ENCODE results near the gene ADI1.

The ADI1 gene, protein sequence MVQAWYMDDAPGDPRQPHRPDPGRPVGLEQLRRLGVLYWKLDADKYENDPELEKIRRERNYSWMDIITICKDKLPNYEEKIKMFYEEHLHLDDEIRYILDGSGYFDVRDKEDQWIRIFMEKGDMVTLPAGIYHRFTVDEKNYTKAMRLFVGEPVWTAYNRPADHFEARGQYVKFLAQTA

DNA sequence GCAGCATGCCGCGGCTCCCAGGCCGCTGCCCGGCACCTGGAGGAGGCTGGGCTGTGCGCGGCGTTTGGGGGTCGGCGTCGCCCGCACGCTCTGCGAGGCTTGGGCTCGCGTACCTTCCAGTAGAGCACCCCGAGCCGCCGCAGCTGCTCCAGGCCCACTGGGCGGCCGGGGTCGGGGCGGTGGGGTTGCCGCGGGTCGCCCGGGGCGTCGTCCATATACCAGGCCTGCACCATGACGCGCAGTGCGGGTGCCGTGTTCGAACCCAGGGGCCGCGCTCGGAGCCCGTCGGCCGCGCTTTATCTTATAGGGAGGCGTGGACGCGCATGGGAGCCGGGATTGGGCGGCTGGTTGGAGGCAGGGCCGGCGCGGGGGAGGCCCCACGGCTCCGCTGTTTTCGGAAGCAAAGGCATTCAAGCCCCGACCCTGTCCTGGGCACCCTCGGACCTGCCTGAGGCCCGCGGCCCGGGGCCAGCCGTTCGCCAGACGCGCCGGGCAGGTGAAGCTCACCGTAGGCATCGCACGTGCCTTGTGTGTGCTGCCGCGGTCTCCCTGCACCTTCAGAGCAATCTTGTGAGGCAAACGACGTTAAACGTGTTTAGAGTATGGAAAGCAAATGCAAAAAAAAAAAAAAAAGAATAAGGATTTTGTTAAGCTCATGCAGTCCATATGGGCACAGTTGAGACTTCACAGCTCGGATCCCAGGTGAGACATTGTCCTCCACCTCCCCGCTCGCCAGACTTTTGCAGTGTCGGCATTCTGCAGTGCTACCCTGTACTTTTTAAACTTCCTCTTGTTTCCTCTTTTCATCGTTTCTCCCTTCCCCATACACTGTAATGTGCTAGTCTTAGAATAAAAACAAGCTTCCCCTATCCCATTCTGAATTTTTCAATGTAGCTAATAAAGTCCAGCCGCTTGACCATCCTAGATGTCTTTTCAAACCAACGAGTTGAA is at the start of gene ADI1:
Gene ADI1 (minus strand): TSS at position 277 of the 951 bp plus-strand sequence. CDS start 44 bp downstream, at position 233.
- no peak for FAIRE-seq

DNA sequence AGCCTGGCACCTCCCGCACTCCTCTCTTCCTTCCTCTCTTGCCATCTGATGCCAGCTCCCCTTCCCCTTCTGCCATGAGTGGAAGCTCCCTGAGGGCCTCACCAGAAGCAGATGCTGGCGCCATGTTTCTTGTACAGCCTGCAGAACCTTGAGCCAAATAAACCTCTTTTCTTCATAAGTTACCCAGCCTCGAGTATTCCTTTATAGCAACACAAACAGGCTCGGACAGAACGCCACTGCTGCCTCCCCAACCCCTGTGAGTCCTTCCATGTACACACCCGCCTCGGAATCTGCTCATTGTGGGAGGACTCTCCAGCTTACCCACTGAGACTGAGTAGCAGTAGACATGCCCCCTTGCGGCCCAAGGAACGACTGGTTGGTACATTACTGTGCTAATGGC is 47.5 kb upstream of the ADI1 start:
- DNase-seq (ENCODE audit: extremely low spot score, insufficient read length, low read depth): no peak

More for the DNA sequence above, at the start of gene ADI1:
- peak; percentile 62 for DNase-seq (ENCODE audit: extremely low spot score, insufficient read length, low read depth)

DNA sequence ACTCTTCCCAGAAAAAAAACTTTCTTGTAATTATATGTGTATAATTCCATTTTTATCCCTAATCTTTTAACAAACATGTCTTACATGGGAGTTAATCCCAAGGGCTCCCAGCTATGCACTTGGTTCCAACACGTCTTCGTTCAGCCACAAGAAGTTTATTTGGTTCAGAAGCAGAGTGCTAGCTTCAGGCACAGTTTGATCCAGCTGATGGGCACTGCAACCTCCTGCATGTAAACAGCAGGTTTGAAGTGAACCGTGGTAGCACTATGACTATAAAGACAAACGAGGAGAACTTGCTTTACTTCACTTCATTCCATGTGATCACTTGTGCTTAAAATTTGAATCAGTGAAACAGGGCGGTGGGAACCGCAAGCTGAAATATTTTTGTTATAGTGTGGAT is 45.8 kb upstream of the ADI1 start:
- no peak for DNase-seq (ENCODE audit: extremely low spot score, insufficient read length, low read depth)
- no peak for FAIRE-seq

More for the DNA sequence above, 47.5 kb upstream of the ADI1 start:
- no peak for FAIRE-seq

DNA sequence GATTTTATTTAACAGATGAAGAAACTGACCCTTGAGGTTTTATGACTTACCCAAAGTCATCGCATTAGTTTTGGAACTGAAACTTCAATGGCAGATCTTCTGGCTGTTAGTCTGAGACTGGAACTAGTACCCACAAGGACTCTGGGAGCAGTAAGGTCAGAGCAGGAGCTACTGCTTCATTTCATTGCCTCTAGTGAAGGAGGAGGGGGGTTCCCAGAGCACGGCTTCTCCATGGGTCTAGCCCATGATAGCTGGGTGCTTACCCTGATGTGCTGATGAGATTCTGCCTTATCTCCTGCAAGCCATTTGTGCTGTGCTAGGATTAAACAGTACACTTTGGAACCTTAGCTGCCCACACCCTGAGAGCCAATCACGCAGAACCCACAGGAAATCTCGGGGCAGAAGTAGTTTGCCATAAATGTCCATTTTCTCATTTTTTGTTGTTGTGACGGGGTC is 44.2 kb upstream of the ADI1 start:
- FAIRE-seq (peak; percentile 86), DNase-seq (ENCODE audit: extremely low spot score, insufficient read length, low read depth) (no peak)

DNA sequence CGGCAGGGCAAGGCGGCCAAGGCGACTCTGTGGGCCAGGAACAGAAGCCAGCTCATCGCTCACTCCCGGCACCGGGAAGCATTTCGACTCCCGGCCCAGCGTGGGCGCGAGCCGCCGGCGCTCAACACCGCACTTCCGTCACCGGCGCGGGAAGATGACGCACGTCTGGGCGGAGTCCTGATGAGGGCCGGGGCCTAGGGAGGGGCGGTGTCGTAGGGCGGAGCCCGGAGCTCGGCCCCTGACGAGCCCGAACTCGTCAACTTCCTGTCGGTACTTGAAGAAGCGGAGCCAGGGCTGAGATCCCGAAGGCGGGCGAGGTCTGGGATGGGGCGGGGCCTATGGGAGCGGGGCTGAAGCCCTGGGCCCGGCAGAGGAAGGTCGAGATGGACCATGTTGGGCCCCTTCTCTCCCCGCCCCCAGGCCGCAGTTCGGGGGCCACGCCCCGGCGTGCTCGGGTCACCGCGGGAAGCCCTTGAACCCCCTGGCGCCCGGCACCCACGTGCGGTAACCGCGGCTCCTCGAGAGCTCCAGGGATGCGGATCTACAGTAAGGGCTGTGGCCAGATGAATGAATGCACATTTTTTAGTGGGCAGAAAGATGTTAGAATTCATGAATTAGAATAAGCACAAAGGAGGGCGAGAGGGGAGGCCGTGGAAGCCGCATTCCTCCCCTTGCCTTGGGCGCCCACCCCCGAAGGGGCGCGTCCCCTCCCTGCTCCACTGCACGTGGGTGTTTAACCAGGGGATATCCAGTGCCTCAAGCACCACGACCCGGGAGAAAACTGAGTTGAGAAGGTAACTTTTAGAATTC is 39.1 kb upstream of the ADI1 start, which contains the start of gene RNASEH1:
Gene RNASEH1 (minus strand): TSS at position 129 of the 810 bp plus-strand sequence. CDS start 73 bp downstream, at position 56.
- DNase-seq (ENCODE audit: extremely low spot score, insufficient read length, low read depth): peak; percentile 99
- peak; percentile 96 for FAIRE-seq

DNA sequence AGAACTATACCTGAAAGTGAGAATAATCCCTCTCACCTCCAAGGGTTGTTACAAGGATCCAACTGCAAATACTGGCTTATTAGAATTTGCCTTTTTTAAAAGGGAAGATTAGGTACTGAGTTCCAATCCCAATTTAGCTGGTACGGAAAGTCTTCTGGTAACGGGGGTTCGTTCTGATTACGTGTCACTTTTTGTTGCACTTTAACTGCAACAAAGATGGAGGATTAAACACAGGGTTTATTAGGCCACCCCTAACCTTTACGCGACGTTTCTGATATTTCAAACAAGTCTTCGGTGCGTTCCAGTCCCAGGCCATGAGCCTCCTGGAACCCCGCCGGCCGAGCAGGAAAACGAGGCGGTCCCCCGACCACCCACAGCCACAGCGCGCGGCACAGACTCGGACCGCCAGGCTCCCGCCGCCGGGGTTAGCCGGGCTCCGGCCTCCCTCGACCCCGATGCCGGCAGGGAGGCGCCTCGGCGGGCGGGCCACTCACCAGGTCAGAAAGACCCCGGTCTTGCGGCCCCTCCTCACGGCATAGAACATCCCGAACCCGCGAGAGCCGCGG is 38.4 kb upstream of the ADI1 start:
- FAIRE-seq (peak; percentile 62), DNase-seq (ENCODE audit: extremely low spot score, insufficient read length, low read depth) (no peak)

DNA sequence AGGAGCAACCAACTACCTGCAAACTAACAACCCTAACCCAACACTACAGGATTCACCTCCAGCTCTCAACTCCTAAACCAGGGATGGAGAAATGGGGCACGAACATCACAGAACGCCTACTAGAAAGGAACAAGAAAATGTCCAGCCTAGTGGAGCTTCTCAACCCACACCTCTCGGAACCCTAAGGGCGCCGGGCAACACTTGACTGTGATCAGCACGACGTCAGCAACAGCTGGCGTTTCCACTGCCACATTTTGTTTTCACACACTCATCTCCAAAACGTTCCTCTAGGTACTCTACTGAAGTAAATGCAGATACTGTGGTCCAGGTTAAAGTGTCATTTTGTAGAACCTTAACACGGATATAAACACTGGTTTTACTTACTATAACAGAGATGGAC is 34.6 kb upstream of the ADI1 start:
- no peak for FAIRE-seq
- DNase-seq (ENCODE audit: extremely low spot score, insufficient read length, low read depth): no peak

DNA sequence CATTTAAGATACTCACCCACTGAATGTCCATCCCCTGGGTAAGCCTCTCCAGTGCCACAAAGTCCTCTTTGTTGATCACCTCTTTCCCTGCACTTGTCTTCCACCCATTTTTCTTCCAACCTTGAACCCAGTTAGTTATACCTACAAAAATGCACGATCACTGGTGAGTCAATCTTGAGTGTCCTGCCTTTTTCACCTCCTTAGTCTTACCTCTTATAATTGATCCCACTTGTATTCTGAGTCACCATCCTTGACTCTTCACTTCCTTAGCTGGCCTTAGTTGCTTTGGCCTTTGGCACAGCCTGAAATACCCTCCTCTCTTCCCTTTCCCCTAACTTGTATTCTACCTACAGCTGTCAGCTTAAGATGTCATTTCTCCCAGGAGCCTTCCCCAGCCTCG is 28.6 kb upstream of the ADI1 start:
- FAIRE-seq (no peak), DNase-seq (ENCODE audit: extremely low spot score, insufficient read length, low read depth) (no peak)

DNA sequence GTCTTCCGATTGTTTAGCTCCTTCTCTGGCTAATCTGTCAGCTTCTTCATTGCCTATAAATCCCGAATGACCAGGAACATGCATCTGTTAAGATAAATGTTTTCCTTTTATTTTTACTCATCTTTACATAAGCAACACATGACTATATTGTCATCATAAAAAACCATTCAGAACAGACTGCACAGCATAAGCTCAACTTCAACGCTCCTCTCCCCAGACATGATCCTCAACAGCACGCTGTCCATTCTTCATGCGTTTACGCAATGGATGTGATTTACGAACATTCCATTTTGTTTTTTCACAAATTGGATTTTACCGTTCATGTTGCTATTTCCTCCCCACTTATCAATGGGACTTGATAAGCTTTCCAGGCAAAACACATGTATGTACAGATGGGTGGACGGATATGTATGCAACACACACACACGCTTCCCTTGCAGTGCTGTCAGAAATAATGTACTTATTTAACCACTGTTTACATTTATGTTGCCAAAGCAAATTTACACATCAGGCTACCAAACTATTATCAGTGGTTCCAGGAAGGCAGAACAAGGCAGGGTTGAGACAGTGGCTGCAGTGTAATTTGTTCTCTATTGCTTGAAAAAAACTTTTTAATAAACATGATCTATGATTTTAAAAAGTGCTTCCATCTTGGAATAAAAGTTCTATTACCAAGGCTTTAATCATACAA is 26.6 kb upstream of the ADI1 start:
- FAIRE-seq (no peak), DNase-seq (ENCODE audit: extremely low spot score, insufficient read length, low read depth) (no peak)

DNA sequence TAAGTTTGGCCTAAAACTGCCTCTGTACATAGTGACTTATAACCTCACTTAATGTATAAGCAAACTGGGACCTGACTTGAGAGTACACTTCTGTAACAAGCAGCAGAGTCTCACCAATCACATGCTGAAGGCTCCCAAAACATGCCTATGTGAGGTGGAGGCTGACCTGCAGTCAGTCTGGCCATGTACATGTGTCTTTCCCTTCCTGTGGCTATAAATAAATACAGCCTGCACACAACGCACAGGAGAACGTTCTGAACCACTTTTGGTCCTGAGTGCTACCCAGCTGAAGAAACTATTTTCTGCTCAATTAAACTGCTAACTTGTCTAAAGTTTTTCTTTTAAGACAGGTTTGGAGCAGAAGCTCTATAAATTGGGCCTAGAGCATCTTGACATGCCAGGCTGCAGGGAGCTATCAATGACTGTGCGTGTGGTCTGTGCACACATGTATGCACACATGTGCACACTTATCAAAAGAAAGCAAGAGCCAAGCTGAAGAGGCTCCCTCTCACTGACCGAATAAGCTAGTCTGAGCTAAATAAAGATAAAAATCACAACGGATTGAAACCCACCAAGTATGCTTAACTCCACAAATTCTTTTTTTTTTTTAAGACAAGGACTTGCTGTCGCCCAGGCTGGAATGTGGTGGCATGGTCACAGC is 23.8 kb upstream of the ADI1 start:
- DNase-seq (ENCODE audit: extremely low spot score, insufficient read length, low read depth) (no peak), FAIRE-seq (no peak)

DNA sequence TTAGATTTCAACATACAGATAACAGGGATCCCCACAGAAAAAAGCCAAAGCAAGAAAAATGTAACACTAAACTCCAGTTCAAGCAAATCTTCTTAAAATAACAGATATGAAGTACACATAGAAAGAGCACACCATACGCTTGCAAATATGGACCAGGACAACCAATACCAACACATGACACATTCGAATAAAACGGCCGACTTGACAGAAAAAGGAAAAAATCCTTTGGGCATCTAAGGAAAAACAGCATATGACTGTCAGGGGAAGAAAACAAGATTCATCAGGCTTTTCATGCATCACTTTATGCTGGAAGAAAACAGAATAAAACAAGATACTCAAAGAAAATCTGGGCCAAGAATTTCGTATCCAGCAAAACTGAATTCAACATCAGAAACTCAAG is 22.8 kb upstream of the ADI1 start:
- no peak for FAIRE-seq
- no peak for DNase-seq (ENCODE audit: extremely low spot score, insufficient read length, low read depth)

DNA sequence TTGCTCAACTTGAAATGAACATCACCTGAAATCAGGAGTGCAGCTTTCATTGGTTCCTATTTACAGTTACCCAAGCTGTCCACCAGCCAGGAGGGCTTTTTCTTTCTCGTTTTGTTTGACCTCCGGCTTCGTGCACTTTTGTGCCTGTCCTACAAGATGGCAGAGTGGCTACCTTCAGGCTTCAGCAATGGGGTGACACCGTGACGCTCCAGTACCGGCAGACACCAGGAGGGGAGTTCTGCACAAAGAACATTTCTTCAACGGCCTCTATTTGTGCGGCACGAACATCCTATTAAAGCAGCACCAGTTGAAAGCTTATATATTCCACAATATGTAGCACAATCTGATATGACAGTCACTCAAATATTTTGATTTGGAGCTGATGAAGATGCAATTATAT is 20.5 kb upstream of the ADI1 start:
- no peak for DNase-seq (ENCODE audit: extremely low spot score, insufficient read length, low read depth)
- FAIRE-seq: no peak

DNA sequence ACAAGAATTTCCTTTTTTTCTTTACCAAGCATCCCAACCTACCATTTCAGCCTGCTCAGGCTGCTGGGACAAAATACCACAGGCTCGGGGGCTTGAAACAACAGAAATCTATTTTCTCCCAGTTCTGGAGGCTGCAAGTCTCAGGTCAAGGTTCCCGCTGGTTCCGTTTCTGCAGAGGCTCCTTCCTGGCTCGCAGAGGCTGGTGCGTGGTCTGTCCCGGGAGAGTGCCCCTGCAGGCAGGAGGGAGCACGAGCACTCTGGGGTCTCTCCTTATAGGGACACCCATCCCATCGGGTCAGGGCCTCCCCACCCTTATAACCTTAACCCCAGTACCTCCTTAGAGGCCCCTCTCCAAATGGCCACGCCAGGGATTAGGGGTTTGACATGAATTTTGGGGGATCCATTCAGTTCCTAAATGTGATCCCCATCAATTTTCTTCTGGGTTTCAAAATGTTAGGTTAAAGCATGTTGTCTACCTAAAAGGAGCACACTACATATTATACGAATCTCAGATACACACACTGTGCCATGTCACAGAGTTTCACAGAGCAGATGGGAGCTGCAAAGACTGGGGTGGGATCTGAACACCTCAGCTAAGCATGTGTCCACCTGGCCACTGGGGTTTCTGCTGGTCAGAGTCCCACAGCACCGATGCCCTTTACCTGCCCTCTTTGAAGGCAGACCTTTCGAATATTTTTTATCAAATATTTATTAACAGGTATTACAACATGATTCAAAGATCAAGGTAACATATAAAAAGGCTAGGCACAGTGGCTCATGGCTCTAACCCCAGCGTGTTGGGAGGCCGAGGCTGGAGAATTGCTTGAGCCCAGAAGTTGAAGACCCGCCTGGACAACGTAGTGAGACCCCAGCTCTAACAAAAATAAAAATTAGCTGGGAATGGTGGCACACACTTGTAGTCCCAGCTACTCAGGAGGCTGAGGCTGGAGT is 17.6 kb upstream of the ADI1 start:
- no peak for DNase-seq (ENCODE audit: extremely low spot score, insufficient read length, low read depth)
- FAIRE-seq: no peak

DNA sequence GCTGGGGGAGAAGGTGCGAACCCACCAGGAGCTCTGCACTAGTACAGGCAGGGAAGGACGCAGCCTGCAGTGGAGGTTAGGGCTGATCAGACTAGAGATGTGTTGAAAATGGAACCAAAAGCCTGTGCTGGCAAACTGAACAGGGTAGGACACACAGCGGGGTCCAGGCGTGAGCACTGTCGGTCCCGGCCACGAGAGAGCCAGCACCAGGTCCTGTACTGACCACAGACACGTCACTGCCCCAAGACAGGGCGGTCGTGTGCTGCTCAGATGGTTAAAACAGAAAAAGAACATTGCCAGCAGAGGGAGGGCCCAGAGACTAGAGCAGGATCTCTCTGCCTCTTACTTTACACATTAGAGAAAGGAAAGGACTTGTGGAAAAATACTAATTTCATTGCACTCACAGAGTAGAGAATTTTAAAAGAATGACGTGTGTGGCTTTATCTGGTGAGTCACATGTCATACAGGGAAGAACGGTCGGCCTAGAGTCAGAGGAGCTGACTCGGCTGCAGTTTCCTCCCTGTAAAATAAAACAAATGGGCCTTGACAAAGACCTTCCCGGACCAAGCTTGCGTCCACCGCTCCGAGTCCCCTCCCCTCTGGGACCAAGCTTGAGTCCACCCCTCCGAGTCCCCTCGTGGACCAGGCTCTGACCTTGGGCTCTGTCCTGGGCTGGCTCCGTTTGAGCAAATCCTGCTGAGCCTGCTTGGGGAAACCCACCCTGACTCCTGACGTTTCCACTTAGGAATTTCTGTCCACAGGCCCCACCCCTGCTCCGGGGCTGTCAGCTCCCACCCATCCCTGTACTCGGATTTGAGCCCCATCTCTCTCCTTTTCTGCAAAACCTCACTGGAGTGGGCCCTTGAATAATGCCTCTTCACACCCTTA is 16.7 kb upstream of the ADI1 start:
- DNase-seq (ENCODE audit: extremely low spot score, insufficient read length, low read depth) (no peak), FAIRE-seq (no peak)

DNA sequence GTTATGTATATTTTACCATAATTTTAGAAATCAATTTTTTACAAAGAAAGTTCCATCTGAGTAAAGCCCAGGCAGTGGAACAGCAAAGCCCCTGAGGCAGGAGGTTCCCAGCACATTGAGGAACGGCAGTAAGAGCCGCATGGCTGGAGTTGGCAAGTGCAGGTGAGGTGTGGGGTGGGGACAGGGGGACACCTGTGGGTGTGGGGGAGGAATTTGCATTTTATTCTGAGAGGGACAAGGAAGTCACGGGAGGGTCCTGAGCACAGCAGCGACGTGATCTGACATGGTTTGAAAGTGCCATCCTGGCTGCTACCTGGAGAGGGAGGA is 16.1 kb upstream of the ADI1 start:
- FAIRE-seq (no peak), DNase-seq (ENCODE audit: extremely low spot score, insufficient read length, low read depth) (no peak)

DNA sequence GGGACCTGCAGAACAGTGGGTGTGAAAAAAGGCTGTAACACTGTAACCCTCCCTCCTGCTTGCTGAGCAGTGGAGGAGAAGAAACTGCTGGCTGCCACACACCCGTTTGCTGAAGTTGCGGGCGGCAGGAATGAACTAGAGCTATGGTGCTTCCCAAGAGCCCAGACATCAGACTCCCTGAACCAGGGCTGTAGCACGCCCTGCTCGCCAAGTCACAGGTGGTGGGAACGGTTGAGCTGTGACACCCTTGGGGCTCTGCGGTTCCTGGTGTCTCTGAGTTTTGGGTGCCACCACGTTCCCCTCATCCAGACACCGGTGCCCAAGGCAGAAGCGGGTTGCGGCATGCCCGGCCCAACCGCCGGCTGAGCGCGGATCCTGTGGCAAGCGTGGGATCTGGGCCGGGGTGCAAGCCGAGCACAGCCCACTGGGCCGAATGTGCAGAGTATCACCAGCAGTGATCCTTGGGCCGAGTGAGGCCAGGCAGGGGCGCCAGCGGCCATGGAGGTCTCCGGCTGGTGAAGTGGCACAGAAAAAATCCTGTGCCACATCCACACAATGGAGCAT is 15.0 kb upstream of the ADI1 start:
- no peak for FAIRE-seq
- no peak for DNase-seq (ENCODE audit: extremely low spot score, insufficient read length, low read depth)

DNA sequence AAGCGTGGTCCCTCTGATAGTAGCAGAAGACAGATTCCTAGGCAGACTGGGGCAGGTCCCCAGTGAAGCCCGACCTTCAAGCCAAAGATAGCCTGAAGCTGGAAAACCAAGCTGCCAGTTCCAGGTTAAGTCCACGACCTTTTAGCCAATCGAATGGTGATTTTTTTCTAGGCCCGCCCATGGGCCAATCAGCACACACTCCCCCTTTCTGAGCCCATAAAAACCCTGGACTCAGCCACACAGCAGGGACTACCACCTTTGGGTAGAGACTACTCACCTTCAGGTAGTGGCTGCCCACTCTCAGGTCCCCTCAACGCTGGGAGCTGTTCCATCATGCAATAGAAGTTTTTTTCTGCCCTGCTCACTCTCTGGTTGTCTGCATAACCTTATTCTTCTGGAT is 14.5 kb upstream of the ADI1 start:
- no peak for FAIRE-seq
- DNase-seq (ENCODE audit: extremely low spot score, insufficient read length, low read depth): no peak

Data from GM18507 (cell line).